Epithelial cell of proximal tubule (primary cell): ENCODE data around the gene HDAC8. TPM values are rescaled to one million over a fixed set of nuclear protein-coding genes. Genes with fewer than 3 reads are reported as not detected.

Experiments used
- DNase-seq: peaks from one replicate; pipeline ENCODE4 v3.0.0-alpha.2; 2011; ENCODE audit warnings: low read depth
- H3K4me3 ChIP-seq: 2 replicates; pipeline ENCODE4 v1.5.1; 2011; ENCODE audit warnings: low read depth, mild to moderate bottlenecking, low read length
- CTCF ChIP-seq: conservative IDR thresholded peaks from 2 replicates; pipeline ENCODE4 v1.5.1; 2012; ENCODE audit warnings: low read depth, mild to moderate bottlenecking, low read length
- total RNA-seq: library from RNA; depleted of rRNA; stranded (reverse); fragments of >200 nt; gene quantifications from 2 replicates; pipeline ENCODE4 v1.2.3, GENCODE V29; 2015

The HDAC8 gene
- total RNA-seq, 1 donor from 2014 or later: 13.2 TPM

DNA sequence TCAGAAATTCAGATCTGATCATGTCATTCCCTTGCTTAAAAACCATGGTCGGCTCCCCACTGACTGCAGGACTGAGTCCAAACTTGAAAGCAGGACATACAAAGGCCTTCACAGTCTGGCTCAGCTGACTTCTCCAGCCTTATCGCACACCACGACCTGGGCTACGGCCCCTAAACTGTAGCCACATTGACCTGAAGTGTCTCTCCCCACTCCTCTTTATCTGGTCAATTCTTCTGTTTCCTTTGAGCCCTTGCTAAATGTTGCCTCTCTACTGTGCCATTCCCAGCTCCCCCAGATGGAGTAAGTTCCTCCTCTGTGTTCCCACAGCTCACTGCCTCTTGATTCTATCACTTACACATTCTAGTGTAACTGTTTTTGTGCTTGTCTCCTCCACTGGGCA lies 206.5 kb downstream of the HDAC8 start:
- no peak for TF ChIP-seq CTCF
- H3K4me3 ChIP-seq: no peak overlapping the region
- DNase-seq: no peak

DNA sequence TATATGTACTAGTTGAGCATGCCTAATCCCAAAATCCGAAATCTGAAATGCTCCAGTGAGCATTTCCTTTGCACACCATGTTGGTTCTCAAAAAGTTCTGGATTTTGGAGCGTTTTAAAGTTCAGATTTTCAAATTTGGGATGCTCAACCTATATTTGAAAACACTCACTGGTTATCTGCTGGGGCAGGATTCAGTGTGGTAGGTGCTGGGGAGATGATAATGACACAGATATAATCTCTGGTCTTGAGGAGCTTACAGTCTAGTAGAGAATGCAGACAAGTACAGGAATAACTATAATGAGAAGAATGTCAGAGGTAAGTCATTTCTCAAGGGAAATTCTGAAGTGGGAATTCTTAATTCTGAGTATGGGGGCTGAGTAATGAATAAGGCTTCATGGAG lies 207.5 kb downstream of the HDAC8 start:
- no peak for TF ChIP-seq CTCF
- no peak overlapping the region for H3K4me3 ChIP-seq
- no peak for DNase-seq

DNA sequence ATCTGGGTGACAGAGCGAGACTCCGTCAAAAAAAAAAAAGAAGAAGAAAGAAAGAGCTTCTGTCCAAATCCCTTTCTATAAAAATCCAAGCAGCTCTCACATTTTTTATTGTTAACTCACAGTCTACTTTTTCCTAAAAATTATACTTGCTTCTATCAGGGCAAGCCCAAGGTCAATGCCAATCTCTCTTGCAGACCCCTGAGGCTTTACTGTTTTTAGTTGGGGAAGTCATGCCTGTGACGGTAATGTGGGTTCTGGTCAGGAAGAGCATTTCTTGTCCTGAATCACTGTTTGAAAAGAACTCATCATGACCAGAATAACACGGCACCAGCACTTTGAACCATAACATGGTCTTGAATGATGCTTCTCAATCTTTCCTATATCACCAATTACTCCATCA lies 212.3 kb downstream of the HDAC8 start:
- no peak for TF ChIP-seq CTCF
- no peak for DNase-seq
- no peak overlapping the region for H3K4me3 ChIP-seq

DNA sequence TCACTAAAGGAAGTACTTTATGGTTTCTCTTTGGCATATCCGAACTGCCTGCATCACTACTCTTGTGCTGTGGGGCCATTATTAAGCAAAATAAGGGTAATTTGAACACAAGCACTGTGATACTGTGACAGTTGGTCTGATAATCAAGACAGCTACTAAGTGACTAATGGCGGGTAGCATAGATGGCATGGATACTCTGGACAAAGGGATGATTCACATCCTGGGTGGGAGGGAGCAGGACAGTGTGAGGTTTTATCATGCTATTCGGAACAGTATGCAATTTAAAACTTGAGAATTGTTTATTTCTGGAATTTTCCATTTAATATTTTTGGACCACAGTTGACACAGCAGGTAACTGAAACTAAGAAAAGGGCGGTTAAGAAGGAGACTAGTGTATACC lies 214.3 kb downstream of the HDAC8 start:
- TF ChIP-seq CTCF: no peak
- H3K4me3 ChIP-seq: no peak overlapping the region
- DNase-seq: no peak

DNA sequence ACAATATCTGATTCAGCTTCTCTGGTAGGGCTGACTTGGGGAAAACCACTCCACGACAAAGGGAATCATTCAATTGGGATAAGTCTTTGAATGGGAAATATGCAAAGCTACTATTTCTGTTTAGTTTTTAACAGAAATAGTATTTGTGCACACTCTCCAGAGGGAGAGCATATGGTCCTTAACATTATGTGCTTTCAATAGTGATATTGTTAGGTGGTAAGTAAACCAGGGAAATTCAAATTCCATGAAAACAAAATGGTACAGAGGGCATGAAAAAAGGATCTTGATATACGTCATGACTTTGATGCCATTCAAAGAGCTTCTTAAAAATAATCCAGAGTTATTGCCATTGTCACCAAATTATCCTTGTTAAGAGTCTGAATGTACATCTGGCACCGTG lies 219.9 kb downstream of the HDAC8 start:
- no peak for DNase-seq
- no peak for TF ChIP-seq CTCF
- H3K4me3 ChIP-seq: no peak overlapping the region

DNA sequence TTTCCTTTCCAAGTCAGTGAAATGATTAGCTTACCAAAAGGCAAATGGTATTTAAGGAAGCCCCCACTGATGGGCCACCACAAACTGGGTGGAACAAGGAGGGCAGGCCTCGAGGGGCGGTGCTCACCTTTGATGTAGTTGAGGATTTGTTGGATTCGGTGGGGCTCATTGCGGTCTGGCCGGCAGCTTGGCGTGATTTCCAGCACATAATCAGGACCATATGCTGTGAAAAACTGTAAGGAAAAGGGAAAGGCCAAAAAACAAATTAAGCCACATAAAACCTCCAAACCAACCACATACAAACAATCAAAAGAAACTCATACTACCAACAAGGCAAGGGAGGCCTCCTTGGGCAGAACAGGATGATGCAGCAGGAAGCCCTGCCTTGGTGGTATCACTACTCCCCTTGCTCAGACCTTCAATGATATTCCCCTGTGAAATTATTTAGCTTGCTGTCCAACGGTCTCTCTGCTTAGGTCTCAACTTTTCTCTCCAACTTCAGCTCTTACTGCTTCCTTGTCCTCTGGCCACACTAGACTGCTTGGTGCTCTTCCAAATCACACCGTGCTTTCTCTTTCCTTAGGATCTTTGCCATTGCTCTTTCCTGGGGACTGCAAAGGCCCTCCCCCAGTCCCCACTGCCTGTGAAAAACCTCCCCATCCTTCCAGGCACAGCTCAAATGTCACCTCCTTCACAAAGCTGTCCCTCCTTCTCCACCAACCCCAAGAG lies 220.9 kb downstream of the HDAC8 start:
- no peak for TF ChIP-seq CTCF

DNA sequence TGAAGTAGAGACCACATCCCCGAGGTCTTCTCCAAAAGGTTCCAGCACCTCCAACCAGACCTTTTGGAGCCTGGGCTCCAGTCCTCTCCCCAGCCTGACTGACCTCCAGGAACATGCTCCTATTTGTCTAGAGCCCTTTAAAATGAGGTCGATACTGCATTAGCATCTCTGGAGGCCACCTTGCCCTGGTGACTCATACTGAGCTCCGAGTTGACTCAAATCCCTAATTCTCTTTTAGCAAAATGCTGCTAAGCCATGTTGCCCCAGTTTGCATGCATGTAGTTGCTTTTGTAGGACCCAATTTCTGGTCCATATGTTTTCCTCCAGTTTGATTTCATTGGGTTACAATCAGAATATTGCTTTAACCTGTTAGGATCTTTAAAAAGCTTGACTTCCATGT lies 223.5 kb downstream of the HDAC8 start:
- no peak overlapping the region for H3K4me3 ChIP-seq
- no peak for TF ChIP-seq CTCF
- DNase-seq: no peak

More for the DNA sequence above, 220.9 kb downstream of the HDAC8 start:
- no peak overlapping the region for H3K4me3 ChIP-seq
- no peak for DNase-seq
